IMR-90 (cell line): ENCODE measurements around the gene UBE2E2. TPM values are rescaled to one million over a fixed set of nuclear protein-coding genes. Genes with fewer than 3 reads are reported as not detected.
A peak's percentile ranks its signal among the peaks of the same experiment; 100 is the strongest.

Experiments
- ATAC-seq: fragments of 200-7000 bp; cut with Tn5 transposase; 2 replicates; pipeline ENCODE4 v1.9.1; 2020; ENCODE audit warnings: low read depth, mild to moderate bottlenecking, moderate library complexity
- BruUV-seq: library from RNA; stranded (reverse); fragments of 400-500 nt; replicated peaks from 2 replicates; lab custom pipeline; 2021; lab: Mats Ljungman, UMichigan
- CTCF ChIA-PET: fragments of 300-600 bp; formaldehyde crosslinking; extraction: SDS; loops from one replicate; lab custom pipeline; 2021; ENCODE audit warnings: antibody characterized with exemption; lab: Yijun Ruan, JAX
- POLR2A ChIA-PET: fragments of 300-600 bp; sonication (Branson Sonifier 250); formaldehyde crosslinking; loops from one replicate; lab custom pipeline; 2022; ENCODE audit warnings: antibody characterized with exemption; ENCODE audit not compliant: unreplicated experiment; lab: Charles Lee
- DNase-seq: peaks from one replicate; pipeline ENCODE4 v3.0.0; 2013
- H2AFZ ChIP-seq: replicated peaks from 2 replicates; pipeline ENCODE3; 2013; ENCODE audit warnings: low read length, mild to moderate bottlenecking; ENCODE audit not compliant: poor library complexity
- H2AK5ac ChIP-seq: 2 replicates; pipeline ENCODE4 v1.6.1; 2013; ENCODE audit warnings: low read depth, low read length, inconsistent platforms
- H2AK9ac ChIP-seq: replicated peaks from 2 replicates; pipeline ENCODE3; 2013; ENCODE audit warnings: mild to moderate bottlenecking, low read depth, low read length, moderate library complexity; ENCODE audit not compliant: poor library complexity
- H2BK120ac ChIP-seq: 2 replicates; pipeline ENCODE4 v1.6.1; 2013; ENCODE audit warnings: low read depth, low read length, inconsistent platforms
- H2BK15ac ChIP-seq: 3 replicates; pipeline ENCODE4 v1.6.1; 2013; ENCODE audit warnings: low read depth, low read length, inconsistent platforms
- H2BK20ac ChIP-seq: 2 replicates; pipeline ENCODE4 v1.6.1; 2013; ENCODE audit warnings: low read depth, mild to moderate bottlenecking, inconsistent platforms, low read length, moderate library complexity
- H2BK5ac ChIP-seq: 2 replicates; pipeline ENCODE4 v1.6.1; 2013; ENCODE audit warnings: mild to moderate bottlenecking, low read depth, low read length, inconsistent platforms; ENCODE audit not compliant: poor library complexity, severe bottlenecking
- H3K14ac ChIP-seq: replicated peaks from 2 replicates; pipeline ENCODE4 v1.6.1; 2013; ENCODE audit warnings: low read depth, low read length, inconsistent platforms
- H3K18ac ChIP-seq: 2 replicates; pipeline ENCODE4 v1.6.1; 2013; ENCODE audit warnings: low read depth, low read length, control low read depth
- H3K23ac ChIP-seq: 2 replicates; pipeline ENCODE4 v1.6.1; 2013; ENCODE audit warnings: low read depth, low read length, inconsistent platforms
- H3K27ac ChIP-seq: 2 replicates; pipeline ENCODE4 v1.5.1; 2013; ENCODE audit warnings: mild to moderate bottlenecking, control low read depth, low read length; ENCODE audit not compliant: insufficient read depth
- H3K27me3 ChIP-seq: 2 replicates; pipeline ENCODE4 v1.6.1; 2013; ENCODE audit warnings: low read length; ENCODE audit not compliant: control insufficient read depth, insufficient read depth
- H3K36me3 ChIP-seq: 2 replicates; pipeline ENCODE4 v1.6.1; 2013; ENCODE audit warnings: low read length, mixed read lengths; ENCODE audit not compliant: control insufficient read depth, insufficient read depth
- H3K4ac ChIP-seq: 2 replicates; pipeline ENCODE4 v1.6.1; 2013; ENCODE audit warnings: low read depth, low read length, inconsistent platforms
- H3K4me1 ChIP-seq: 2 replicates; pipeline ENCODE4 v1.6.1; 2013; ENCODE audit warnings: low read length, mixed read lengths; ENCODE audit not compliant: control insufficient read depth, insufficient read depth
- H3K4me2 ChIP-seq: 2 replicates; pipeline ENCODE4 v1.6.1; 2013; ENCODE audit warnings: low read depth, mild to moderate bottlenecking, control low read depth, low read length, moderate library complexity
- H3K4me3 ChIP-seq: 2 replicates; pipeline ENCODE4 v1.5.1; 2013; ENCODE audit warnings: low read depth, mild to moderate bottlenecking, control low read depth, low read length, moderate library complexity; ENCODE audit not compliant: insufficient read depth
- H3K56ac ChIP-seq: 2 replicates; pipeline ENCODE4 v1.6.1; 2013; ENCODE audit warnings: low read length, inconsistent platforms; ENCODE audit not compliant: insufficient read depth; ENCODE audit errors: extremely low read depth
- H3K79me1 ChIP-seq, 2 experiments: 2 replicates each; pipeline ENCODE4 v1.6.1; 2013; ENCODE audit warnings: low read length in 2 of 2, inconsistent platforms in 1 of 2, low read depth in 1 of 2
- H3K9ac ChIP-seq: 2 replicates; pipeline ENCODE4 v1.6.1; 2013; ENCODE audit warnings: low read depth, low read length, control low read depth
- H3K9me1 ChIP-seq: 2 replicates; pipeline ENCODE4 v1.6.1; 2013; ENCODE audit warnings: low read length, inconsistent platforms; ENCODE audit not compliant: insufficient read depth
- H3K9me3 ChIP-seq: 2 replicates; pipeline ENCODE4 v1.6.1; 2013; ENCODE audit warnings: low read length; ENCODE audit not compliant: control insufficient read depth, insufficient read depth
- H4K20me1 ChIP-seq: 2 replicates; pipeline ENCODE4 v1.6.1; 2013; ENCODE audit warnings: low read length, inconsistent platforms; ENCODE audit not compliant: insufficient read depth
- H4K5ac ChIP-seq: 2 replicates; pipeline ENCODE4 v1.6.1; 2013; ENCODE audit warnings: mild to moderate bottlenecking, low read depth, low read length, control low read depth
- H4K8ac ChIP-seq, 2 experiments: 2 replicates each; pipeline ENCODE4 v1.6.1; 2013; ENCODE audit warnings: low read depth in 2 of 2, low read length in 2 of 2, control low read depth in 1 of 2, inconsistent platforms in 1 of 2
- H4K91ac ChIP-seq: 2 replicates; pipeline ENCODE4 v1.6.1; 2013; ENCODE audit warnings: low read depth, low read length, inconsistent platforms; ENCODE audit not compliant: insufficient read depth
- BHLHE40 ChIP-seq: fragments of 150-350 bp; IDR thresholded peaks from 2 replicates; pipeline ENCODE4 v1.6.1; 2016; ENCODE audit warnings: mild to moderate bottlenecking, low read depth, low read length
- CEBPB ChIP-seq: IDR thresholded peaks from 2 replicates; pipeline ENCODE4 v1.6.1; 2012; ENCODE audit warnings: low read depth, low read length, improper control_type of control experiment
- CHD1 ChIP-seq: IDR thresholded peaks from 2 replicates; pipeline ENCODE4 v1.6.1; 2012; ENCODE audit warnings: low read depth, low read length, improper control_type of control experiment
- CTCF ChIP-seq: conservative IDR thresholded peaks from 2 replicates; pipeline ENCODE4 v1.5.1; 2012; ENCODE audit warnings: mild to moderate bottlenecking, low read depth, low read length, improper control_type of control experiment
- ELK1 ChIP-seq: fragments of 150-350 bp; IDR thresholded peaks from 2 replicates; pipeline ENCODE4 v1.6.1; 2016; ENCODE audit warnings: low read depth, mild to moderate bottlenecking, low read length, moderate library complexity, borderline replicate concordance
- FOS ChIP-seq: fragments of 150-350 bp; IDR thresholded peaks from 2 replicates; pipeline ENCODE4 v1.6.1; 2016; ENCODE audit warnings: low read depth, low read length
- MAFK ChIP-seq: IDR thresholded peaks from 2 replicates; pipeline ENCODE4 v1.6.1; 2012; ENCODE audit warnings: low read depth, low read length, improper control_type of control experiment
- MAZ ChIP-seq: IDR thresholded peaks from 2 replicates; pipeline ENCODE4 v1.6.1; 2012; ENCODE audit warnings: low read depth, mild to moderate bottlenecking, low read length, improper control_type of control experiment, moderate library complexity, borderline replicate concordance
- MXI1 ChIP-seq: IDR thresholded peaks from 2 replicates; pipeline ENCODE4 v1.6.1; 2012; ENCODE audit warnings: low read depth, mild to moderate bottlenecking, low read length, moderate library complexity, borderline replicate concordance
- NFE2L2 ChIP-seq: fragments of 150-350 bp; IDR thresholded peaks from 2 replicates; pipeline ENCODE4 v1.6.1; 2016; ENCODE audit warnings: low read depth, mild to moderate bottlenecking, low read length
- POLR2A ChIP-seq: IDR thresholded peaks from 2 replicates; pipeline ENCODE4 v1.6.1; 2012; ENCODE audit warnings: mild to moderate bottlenecking, low read depth, low read length
- RAD21 ChIP-seq: IDR thresholded peaks from 2 replicates; pipeline ENCODE4 v1.6.1; 2012; ENCODE audit warnings: low read length, improper control_type of control experiment
- RCOR1 ChIP-seq: IDR thresholded peaks from 2 replicates; pipeline ENCODE4 v1.6.1; 2012; ENCODE audit warnings: mild to moderate bottlenecking, low read length, improper control_type of control experiment; ENCODE audit not compliant: insufficient replicate concordance
- SMC3 ChIP-seq: fragments of 150-350 bp; IDR thresholded peaks from 2 replicates; pipeline ENCODE4 v1.6.1; 2016; ENCODE audit warnings: low read depth, mild to moderate bottlenecking, antibody characterized with exemption, low read length, moderate library complexity
- USF2 ChIP-seq: fragments of 150-350 bp; IDR thresholded peaks from 2 replicates; pipeline ENCODE4 v1.6.1; 2017; ENCODE audit warnings: mild to moderate bottlenecking, antibody characterized with exemption, low read length, low read depth
- WGBS, 2 experiments: methylation state at CpG; one replicate each; pipeline versions ENCODE4 v1.1.5 to v1.1.7; 2013; ENCODE audit warnings: missing lambda C conversion rate in 2 of 2; ENCODE audit not compliant: insufficient read length in 1 of 2; ENCODE audit errors: extremely low coverage in 2 of 2; 5-methylcytosine and 5-hydroxymethylcytosine counted together
- dilution Hi-C: fragments of 300-500 bp; cut with HindIII; formaldehyde crosslinking; loops from one replicate; pipeline ENCODE4 v1.14.3; 2018; ENCODE audit warnings: low sequenced_read_pairs; ENCODE audit not compliant: unreplicated experiment
- in situ Hi-C: fragments of 300-500 bp; cut with MboI; formaldehyde crosslinking; loops from 3 replicates; pipeline ENCODE4 v1.14.3; 2019; ENCODE audit warnings: low sequenced_read_pairs, inconsistent platforms, mixed read lengths
- intact Hi-C: fragments of 100-400 bp; cut with micrococcal nuclease; formaldehyde crosslinking; loops from 2 replicates; pipeline ENCODE4 v1.10.0; 2022
- polyA plus RNA-seq, 3 experiments: library from polyadenylated mRNA; depleted of rRNA; stranded (reverse); fragments of >200 nt; gene quantifications; 2 replicates each; pipeline ENCODE4 v1.2.3, GENCODE V29; 2012; ENCODE audit warnings: low replicate concordance in 1 of 3
- total RNA-seq: library from RNA; depleted of rRNA; stranded (reverse); fragments of >200 nt; gene quantifications from 2 replicates; pipeline ENCODE4 v1.2.3, GENCODE V29; 2012

The UBE2E2 gene
- total and polyA plus RNA-seq, 2 of the 4 experiments (the other 2 are of a cell fraction) = 18.6 to 32.7 TPM

- H4K8ac ChIP-seq = no peak overlapping the region
- no peak overlapping the region for H2BK20ac ChIP-seq
- H3K9me3 ChIP-seq = peaks cover 2% of the 10 kb centered on the region; the same call in 1 of the 2 replicates
- TF ChIP-seq USF2 = no peak
- no peak for TF ChIP-seq RAD21
- no peak for TF ChIP-seq BHLHE40
- no peak for TF ChIP-seq RCOR1
- no peak for TF ChIP-seq CEBPB
- no peak for TF ChIP-seq NFE2L2
- no peak for TF ChIP-seq MAZ
- TF ChIP-seq ELK1 = no peak
- TF ChIP-seq MAFK = no peak
- TF ChIP-seq POLR2A = no peak
- no peak for TF ChIP-seq FOS
- no peak for TF ChIP-seq CTCF
- TF ChIP-seq SMC3 = no peak
- TF ChIP-seq CHD1 = no peak
- no peak for TF ChIP-seq MXI1
- H3K79me1 ChIP-seq = peaks cover 13 to 21% of the 10 kb centered on the region in 2 experiments; a peak in 3 of 4 replicates
- H3K27ac ChIP-seq = no peak overlapping the region
- no peak overlapping the region for H3K9ac ChIP-seq
- no peak overlapping the region for H2AK5ac ChIP-seq
- H3K18ac ChIP-seq = no peak overlapping the region
- intact Hi-C loops (no loop called here), in situ Hi-C loops (no loop called here), dilution Hi-C loops (no loop called here)
- WGBS, 2 experiments = no CpG with 5 or more reads among the region's 2 CpGs
- no peak overlapping the region for H4K5ac ChIP-seq
- H3K14ac ChIP-seq = no peak overlapping the region; the same call in 1 of the 2 replicates
- H2BK120ac ChIP-seq = no peak overlapping the region
- no peak overlapping the region for H3K4ac ChIP-seq
- H3K4me3 ChIP-seq = no peak overlapping the region
- ChIA-PET POLR2A (no interaction called here), CTCF (interaction anchor here (0.5 kb wide), 1 partner anchor 785 kb away, joined by 3 read pairs; no protein-coding TSS in a partner anchor)
- DNase-seq (no peak), ATAC-seq (no peak)
- H3K36me3 ChIP-seq = 0 out of 2 replicates have a peak, but pooled peaks cover 1% of the 10 kb centered on the region
- H3K9me1 ChIP-seq = peaks cover 3% of the 10 kb centered on the region
- no peaks in the 10 kb centered on the region for H3K4me1 ChIP-seq
- H3K27me3 ChIP-seq = no peaks in the 10 kb centered on the region; the same call in 1 of the 2 replicates
- peaks cover 16% of the 10 kb centered on the region; the same call in 1 of the 2 replicates for H4K20me1 ChIP-seq
- no peak overlapping the region for H2AFZ ChIP-seq
- no peak overlapping the region for H2BK15ac ChIP-seq
- no peak overlapping the region for H2BK5ac ChIP-seq
- H3K4me2 ChIP-seq = peak overlapping the region; percentile 24; the same call in 1 of the 2 replicates
- no peak overlapping the region for H3K56ac ChIP-seq
- no peak overlapping the region for H4K91ac ChIP-seq
- H2AK9ac ChIP-seq = no peak overlapping the region
- H3K23ac ChIP-seq = no peak overlapping the region
- BruUV-seq = no TSS peak
These were observed 16.0 kb downstream of the UBE2E2 start for GRCh38 chr3:23219117-23219516.
